GM19351 (cell line): ENCODE measurements around the gene NPB.

Experiments used
- ATAC-seq: cut with Tn5 transposase; IDR thresholded peaks from one replicate; pipeline ENCODE4 v1.9.1; 2021; ENCODE audit warnings: mild to moderate bottlenecking, moderate library complexity; ENCODE audit not compliant: unreplicated experiment

The NPB gene

GRCh38 chr17:81869221-81870130 is 32.6 kb upstream of the NPB start:
- no peak for ATAC-seq

GRCh38 chr17:81870131-81870980 is 31.7 kb upstream of the NPB start:
- peak; percentile 12 for ATAC-seq

- ATAC-seq: peak; percentile 46
Measured at GRCh38 chr17:81870981-81871386, 31.1 kb upstream of the NPB start, which contains the start of gene ARHGDIA. TSS of gene ARHGDIA (minus strand) at chr17:81871337. CDS start at chr17:81869930, 1,407 bp downstream.

GRCh38 chr17:81871387-81872230 is 30.4 kb upstream of the NPB start:
- peak; percentile 12 for ATAC-seq

GRCh38 chr17:81877569-81877968 is 24.5 kb upstream of the NPB start:
- ATAC-seq: no peak

- ATAC-seq: no peak
Measured at GRCh38 chr17:81878294-81878693, 23.7 kb upstream of the NPB start.

GRCh38 chr17:81879121-81879520 is 22.9 kb upstream of the NPB start:
- ATAC-seq: no peak

- ATAC-seq: no peak
Measured at GRCh38 chr17:81884520-81884919, 17.5 kb upstream of the NPB start.

GRCh38 chr17:81884968-81885367 is 17.1 kb upstream of the NPB start:
- no peak for ATAC-seq

- no peak for ATAC-seq
Measured at GRCh38 chr17:81885454-81885853, 16.6 kb upstream of the NPB start.

- ATAC-seq: no peak
Measured at GRCh38 chr17:81885869-81886548, 16.0 kb upstream of the NPB start.

- ATAC-seq: no peak
Measured at GRCh38 chr17:81888105-81888987, 13.7 kb upstream of the NPB start.

- no peak for ATAC-seq
Measured at GRCh38 chr17:81888988-81889595, 12.9 kb upstream of the NPB start.

- ATAC-seq: no peak
Measured at GRCh38 chr17:81889602-81890001, 12.4 kb upstream of the NPB start.

- no peak for ATAC-seq
Measured at GRCh38 chr17:81890447-81891302, 11.4 kb upstream of the NPB start.

- ATAC-seq: peak; percentile 2
Measured at GRCh38 chr17:81891303-81891552, 10.8 kb upstream of the NPB start.

GRCh38 chr17:81895400-81895799 is 6.6 kb upstream of the NPB start:
- no peak for ATAC-seq
